HCT116 (cell line): ENCODE data around the gene LIN9. TPM values are rescaled to one million over a fixed set of nuclear protein-coding genes. Genes with fewer than 3 reads are reported as not detected.

Experiments used
- ATAC-seq: fragments of 200-7000 bp; cut with Tn5 transposase; 2 replicates; pipeline ENCODE4 v1.9.1; 2020; ENCODE audit warnings: mild to moderate bottlenecking, moderate library complexity
- BruUV-seq: library from RNA; stranded (reverse); fragments of 400-500 nt; replicated peaks from 2 replicates; lab custom pipeline; 2021; lab: Mats Ljungman, UMichigan
- CTCF ChIA-PET: fragments of 300-600 bp; sonication (Branson Sonifier 250); formaldehyde crosslinking; loops from one replicate; lab custom pipeline; 2021; ENCODE audit warnings: antibody characterized with exemption; lab: Charles Lee
- POLR2A ChIA-PET: fragments of 300-600, 350-600 bp; sonication (Branson Sonifier 250); formaldehyde crosslinking; loops from one replicate; lab custom pipeline; 2021; ENCODE audit warnings: antibody characterized with exemption; lab: Charles Lee
- RAD21 ChIA-PET, 2 experiments: fragments of 300-600 bp; sonication (Branson Sonifier 250); formaldehyde crosslinking; loops; one replicate each; lab custom pipeline; 2023; ENCODE audit warnings: low total read pairs in 2 of 2; ENCODE audit not compliant: uncharacterized antibody in 2 of 2, unreplicated experiment in 2 of 2, low non-redundant PET in 1 of 2; lab: Charles Lee
- DNase-seq: peaks from one replicate; pipeline ENCODE4 v3.0.0-alpha.2; 2010; ENCODE audit warnings: low read depth, low spot score
- H2AFZ ChIP-seq: fragments of 200-600 bp; shearing (Covaris generic), sonication (generic); 2 replicates; pipeline ENCODE4 v1.6.1; 2017; ENCODE audit warnings: low read depth, mixed run types, mixed read lengths, antibody characterized with exemption, low read length; ENCODE audit not compliant: poor library complexity, severe bottlenecking
- H3K27ac ChIP-seq: 2 replicates; pipeline ENCODE4 v1.5.1; 2012; ENCODE audit warnings: low read depth, low read length
- H3K27me3 ChIP-seq: fragments of 200-600 bp; sonication (generic); 2 replicates; pipeline ENCODE4 v1.6.1; 2016; ENCODE audit warnings: mixed run types, low read length, mixed read lengths; ENCODE audit not compliant: insufficient read depth
- H3K36me3 ChIP-seq, 2 experiments: fragments of 200-500 bp in 1 of 2; fragments of 200-600 bp in 1 of 2; sonication (Bioruptor generic) in 1 of 2; sonication (generic) in 1 of 2; 2 replicates each; pipeline versions ENCODE4 v1.5.1 to v1.6.1; 2014 to 2016; ENCODE audit warnings: low read length in 2 of 2, inconsistent platforms in 1 of 2, mixed read lengths in 1 of 2, mixed run types in 1 of 2; ENCODE audit not compliant: insufficient read depth in 2 of 2, control insufficient read depth in 1 of 2
- H3K4me1 ChIP-seq, 2 experiments: fragments of 200-600 bp in 1 of 2; sonication (generic) in 1 of 2; 2 replicates each; pipeline versions ENCODE4 v1.5.1 to v1.6.1; 2012 to 2017; ENCODE audit warnings: low read length in 2 of 2, inconsistent platforms in 1 of 2, mild to moderate bottlenecking in 1 of 2, mixed read lengths in 1 of 2, mixed run types in 1 of 2, moderate library complexity in 1 of 2; ENCODE audit not compliant: insufficient read depth in 2 of 2, control insufficient read depth in 1 of 2
- H3K4me2 ChIP-seq: fragments of 200-600 bp; sonication (generic); 2 replicates; pipeline ENCODE4 v1.6.1; 2017; ENCODE audit warnings: mixed run types, low read length, mixed read lengths
- H3K4me3 ChIP-seq, 2 experiments: fragments of 200-600 bp in 1 of 2; sonication (generic) in 1 of 2; replicated peaks in 1 of 2; 2 replicates each; pipeline ENCODE4 v1.5.1; 2011 to 2016; ENCODE audit warnings: low read length in 2 of 2, control low read depth in 1 of 2, low read depth in 1 of 2, mild to moderate bottlenecking in 1 of 2, mixed read lengths in 1 of 2, mixed run types in 1 of 2
- H3K79me2 ChIP-seq: fragments of 200-600 bp; sonication (generic); 2 replicates; pipeline ENCODE4 v1.6.1; 2017; ENCODE audit warnings: mild to moderate bottlenecking, mixed run types, low read length, moderate library complexity, mixed read lengths; ENCODE audit not compliant: insufficient read depth
- H3K9ac ChIP-seq: fragments of 200-600 bp; sonication (generic); 2 replicates; pipeline ENCODE4 v1.6.1; 2016; ENCODE audit warnings: low read length, mixed read lengths
- H3K9me2 ChIP-seq: fragments of 200-600 bp; sonication (generic), shearing (Covaris generic); 2 replicates; pipeline ENCODE4 v1.6.1; 2017; ENCODE audit warnings: mixed run types, mild to moderate bottlenecking, moderate library complexity; ENCODE audit not compliant: insufficient read depth
- H3K9me3 ChIP-seq, 2 experiments: fragments of 200-500 bp in 1 of 2; fragments of 200-600 bp in 1 of 2; sonication (Bioruptor generic) in 1 of 2; sonication (generic) in 1 of 2; 2 replicates each; pipeline ENCODE4 v1.6.1; 2014 to 2017; ENCODE audit warnings: low read length in 2 of 2, mixed read lengths in 2 of 2, inconsistent platforms in 1 of 2, low read depth in 1 of 2, mild to moderate bottlenecking in 1 of 2, mixed run types in 1 of 2, moderate library complexity in 1 of 2; ENCODE audit not compliant: control insufficient read depth in 1 of 2, insufficient read depth in 1 of 2
- H4K20me1 ChIP-seq: fragments of 200-600 bp; sonication (generic), shearing (Covaris generic); 2 replicates; pipeline ENCODE4 v1.6.1; 2017; ENCODE audit warnings: mixed run types, mild to moderate bottlenecking, moderate library complexity; ENCODE audit not compliant: insufficient read depth
- ATF3 ChIP-seq: IDR thresholded peaks from 2 replicates; pipeline ENCODE4 v1.6.1; 2012
- CBX3 ChIP-seq: IDR thresholded peaks from 2 replicates; pipeline ENCODE4 v1.6.1; 2012; ENCODE audit warnings: low read depth
- CEBPB ChIP-seq: IDR thresholded peaks from 2 replicates; pipeline ENCODE4 v1.6.1; 2012; ENCODE audit warnings: low read depth
- CTCF ChIP-seq, 3 experiments: fragments of 200-600 bp in 1 of 3; sonication (generic) in 1 of 3; IDR thresholded peaks in 2 of 3; conservative IDR thresholded peaks in 1 of 3; 2 replicates each; pipeline ENCODE4 v1.5.1; 2012 to 2017; ENCODE audit warnings: low read depth in 2 of 3, low read length in 2 of 3, antibody characterized with exemption in 1 of 3, borderline replicate concordance in 1 of 3, control low read depth in 1 of 3, mild to moderate bottlenecking in 1 of 3, mixed read lengths in 1 of 3, mixed run types in 1 of 3, moderate library complexity in 1 of 3; ENCODE audit not compliant: insufficient read depth in 1 of 3
- EGR1 ChIP-seq: IDR thresholded peaks from 2 replicates; pipeline ENCODE4 v1.6.1; 2012; ENCODE audit warnings: low read depth
- EZH2 ChIP-seq: fragments of 200-600 bp; sonication (generic); IDR thresholded peaks from 2 replicates; pipeline ENCODE4 v1.6.1; 2017; ENCODE audit warnings: antibody characterized with exemption, mixed run types
- FOSL1 ChIP-seq: IDR thresholded peaks from 2 replicates; pipeline ENCODE4 v1.6.1; 2012; ENCODE audit warnings: low read depth
- JUND ChIP-seq: IDR thresholded peaks from 2 replicates; pipeline ENCODE4 v1.6.1; 2012
- MAX ChIP-seq: IDR thresholded peaks from 2 replicates; pipeline ENCODE4 v1.6.1; 2012
- POLR2AphosphoS5 ChIP-seq: IDR thresholded peaks from 2 replicates; pipeline ENCODE4 v1.6.1; 2011; ENCODE audit warnings: mild to moderate bottlenecking, low read depth, low read length, moderate library complexity
- RAD21 ChIP-seq: IDR thresholded peaks from 2 replicates; pipeline ENCODE4 v1.6.1; 2012; ENCODE audit warnings: low read depth, mild to moderate bottlenecking
- SIN3A ChIP-seq: IDR thresholded peaks from 2 replicates; pipeline ENCODE4 v1.6.1; 2012; ENCODE audit warnings: low read depth
- SP1 ChIP-seq: IDR thresholded peaks from 2 replicates; pipeline ENCODE4 v1.6.1; 2012; ENCODE audit warnings: low read depth
- SRF ChIP-seq: IDR thresholded peaks from 2 replicates; pipeline ENCODE4 v1.6.1; 2012; ENCODE audit warnings: low read depth
- TCF7L2 ChIP-seq: IDR thresholded peaks from 2 replicates; pipeline ENCODE4 v1.7.0; 2011; ENCODE audit warnings: borderline replicate concordance, inconsistent platforms; ENCODE audit not compliant: insufficient read depth, insufficient read length; ENCODE audit errors: extremely low read depth
- ZFX ChIP-seq: fragments of 450-650 bp; IDR thresholded peaks from 2 replicates; pipeline ENCODE4 v1.6.1; 2017
- ZNF274 ChIP-seq: fragments of 200-500 bp; sonication (Bioruptor generic); IDR thresholded peaks from 2 replicates; pipeline ENCODE4 v1.6.1; 2014; ENCODE audit warnings: mild to moderate bottlenecking, low read depth, low read length, inconsistent platforms
- intact Hi-C: fragments of 100-400 bp; cut with micrococcal nuclease; formaldehyde crosslinking; loops from 2 replicates; pipeline ENCODE4 v1.10.0; 2022
- total RNA-seq: library from RNA; stranded (reverse); gene quantifications from one replicate; pipeline ENCODE4 v1.2.1, GENCODE V29; 2021; ENCODE audit not compliant: unreplicated experiment

LIN9 gene
- total RNA-seq, 1 experiment from 2014 or later, result 9.3 TPM

- intact Hi-C loops, result no loop called here
- H3K9ac ChIP-seq, result no peak overlapping the region
- CTCF ChIA-PET, result no interaction called here
- no peaks in the 10 kb centered on the region for H4K20me1 ChIP-seq
- no peak overlapping the region for H3K4me3 ChIP-seq
- H3K9me3 ChIP-seq, result no peaks in the 10 kb centered on the region
- no peak for ATAC-seq
- no peak for TF ChIP-seq MAX
- TF ChIP-seq POLR2AphosphoS5, result no peak
- DNase-seq, result no peak
- POLR2A ChIA-PET, result no interaction called here
- RAD21 ChIA-PET, result no interaction called here
- no peaks in the 10 kb centered on the region for H3K79me2 ChIP-seq
- H3K27ac ChIP-seq, result no peak overlapping the region
- no peak overlapping the region for H2AFZ ChIP-seq
- no peaks in the 10 kb centered on the region for H3K27me3 ChIP-seq
- no peak overlapping the region for H3K4me2 ChIP-seq
- BruUV-seq, result no TSS peak
- H3K36me3 ChIP-seq, result peaks cover 2 to 6% of the 10 kb centered on the region in 2 experiments; a peak in 1 of 4 replicates
- no peaks in the 10 kb centered on the region for H3K9me2 ChIP-seq
- H3K4me1 ChIP-seq, result no peaks in the 10 kb centered on the region
Measured at GRCh38 chr1:226276077-226276682, 32.8 kb downstream of the LIN9 start.

GRCh38 chr1:226274138-226274537 lies 34.8 kb downstream of the LIN9 start:
- intact Hi-C loops, result no loop called here
- Histone ChIP-seq H3K36me3 (peaks cover 2 to 6% of the 10 kb centered on the region in 2 experiments; a peak in 1 of 4 replicates), H3K27ac (no peak overlapping the region), H3K9me2 (no peaks in the 10 kb centered on the region), H3K9ac (no peak overlapping the region), H3K79me2 (no peaks in the 10 kb centered on the region), H2AFZ (no peak overlapping the region), H3K4me3 (no peak overlapping the region), H4K20me1 (no peaks in the 10 kb centered on the region), H3K27me3 (no peaks in the 10 kb centered on the region), H3K4me2 (no peak overlapping the region), H3K9me3 (no peaks in the 10 kb centered on the region), H3K4me1 (no peaks in the 10 kb centered on the region)
- ChIA-PET RAD21 (no interaction called here), CTCF (no interaction called here), POLR2A (no interaction called here)
- BruUV-seq, result no TSS peak
- ATAC-seq (no peak), DNase-seq (no peak)
- TF ChIP-seq FOSL1, result no peak
- TF ChIP-seq CEBPB, result no peak
- no peak for TF ChIP-seq EZH2
- no peak for TF ChIP-seq SRF
- TF ChIP-seq POLR2AphosphoS5, result no peak
- no peak for TF ChIP-seq SP1
- no peak for TF ChIP-seq JUND
- no peak for TF ChIP-seq TCF7L2
- TF ChIP-seq ATF3, result no peak
- TF ChIP-seq ZNF274, result no peak
- TF ChIP-seq EGR1, result no peak
- TF ChIP-seq RAD21, result no peak
- no peak for TF ChIP-seq CTCF (IDR thresholded peaks at IDR 0.05 in 2 of 3, conservative IDR thresholded peaks at IDR 0.05 in 1 of 3; ENCODE audit: borderline replicate concordance in 1 of 3, insufficient read depth in 1 of 3, low read depth in 2 of 3, low read length in 2 of 3)
- TF ChIP-seq MAX, result no peak
- no peak for TF ChIP-seq SIN3A
- no peak for TF ChIP-seq ZFX
- TF ChIP-seq CBX3, result no peak
